HepG2 (cell line): ENCODE measurements around the gene GNB1. TPM values are rescaled to one million over a fixed set of nuclear protein-coding genes. Genes with fewer than 3 reads are reported as not detected.
A peak's percentile ranks its signal among the peaks of the same experiment; 100 is the strongest.

Experiments used
- ATF7 ChIP-seq, 2 experiments: fragments of 450-650 bp in 1 of 2; sonication (generic) in 1 of 2; formaldehyde crosslinking in 1 of 2; IDR thresholded peaks; 2 replicates each; pipeline versions ENCODE4 v1.4.0 to v1.6.1; 2016 to 2020; ENCODE audit warnings: antibody characterized with exemption in 1 of 2, mild to moderate bottlenecking in 1 of 2, missing genetic modification reagents in 1 of 2
- CBX5 ChIP-seq: sonication (generic); formaldehyde crosslinking; IDR thresholded peaks from 2 replicates; pipeline ENCODE4 v1.4.0; 2020; ENCODE audit warnings: missing genetic modification reagents, borderline replicate concordance
- CEBPB ChIP-seq: IDR thresholded peaks from 2 replicates; pipeline ENCODE4 v1.6.1; 2011; ENCODE audit warnings: low read depth, low read length, improper control_type of control experiment, borderline replicate concordance
- EP300 ChIP-seq, 3 experiments: sonication (generic) in 1 of 3; formaldehyde crosslinking in 1 of 3; IDR thresholded peaks; 2 replicates each; pipeline versions ENCODE4 v1.5.1 to v1.6.1; 2011 to 2020; ENCODE audit warnings: low read depth in 2 of 3, low read length in 2 of 3, borderline replicate concordance in 1 of 3, improper control_type of control experiment in 1 of 3, mild to moderate bottlenecking in 1 of 3, missing genetic modification reagents in 1 of 3, moderate library complexity in 1 of 3
- ESRRA ChIP-seq: sonication (generic); formaldehyde crosslinking; IDR thresholded peaks from 2 replicates; pipeline ENCODE4 v1.5.1; 2020; ENCODE audit warnings: mild to moderate bottlenecking, low read depth, missing genetic modification reagents
- ETV6 ChIP-seq: sonication (generic); formaldehyde crosslinking; conservative IDR thresholded peaks from 2 replicates; pipeline ENCODE4 v1.4.0; 2020; ENCODE audit warnings: missing genetic modification reagents
- RELA ChIP-seq: sonication (generic); formaldehyde crosslinking; IDR thresholded peaks from 2 replicates; pipeline ENCODE4 v1.4.0; 2020; ENCODE audit warnings: missing genetic modification reagents
- SAP130 ChIP-seq: IDR thresholded peaks from 2 replicates; pipeline ENCODE4 v1.6.1; 2016; ENCODE audit warnings: low read depth
- SNAPC2 ChIP-seq: sonication (generic); formaldehyde crosslinking; IDR thresholded peaks from 2 replicates; pipeline ENCODE4 v1.8.1; 2022; ENCODE audit warnings: mild to moderate bottlenecking, missing genetic modification reagents
- SOX6 ChIP-seq, 2 experiments: fragments of 450-650 bp in 1 of 2; sonication (generic) in 1 of 2; formaldehyde crosslinking in 1 of 2; IDR thresholded peaks; 2 replicates each; pipeline versions ENCODE4 v1.4.0 to v1.6.1; 2017 to 2020; ENCODE audit warnings: antibody characterized with exemption in 1 of 2, mild to moderate bottlenecking in 1 of 2, missing genetic modification reagents in 1 of 2
- SP5 ChIP-seq: IDR thresholded peaks from 2 replicates; pipeline ENCODE4 v1.6.1; 2016; ENCODE audit warnings: low read depth, borderline replicate concordance
- TBX2 ChIP-seq: sonication (generic); formaldehyde crosslinking; IDR thresholded peaks from 2 replicates; pipeline ENCODE4 v1.5.0; 2020; ENCODE audit warnings: missing genetic modification reagents, mild to moderate bottlenecking, borderline replicate concordance
- ZBTB2 ChIP-seq: sonication (generic); formaldehyde crosslinking; IDR thresholded peaks from 2 replicates; pipeline ENCODE4 v1.8.0; 2022; ENCODE audit warnings: low read depth, missing genetic modification reagents
- ZBTB21 ChIP-seq: sonication (generic); formaldehyde crosslinking; IDR thresholded peaks from 2 replicates; pipeline ENCODE4 v1.4.0; 2020; ENCODE audit warnings: missing genetic modification reagents
- ZC3H13 ChIP-seq: sonication (generic); formaldehyde crosslinking; IDR thresholded peaks from 2 replicates; pipeline ENCODE4 v1.8.1; 2023; ENCODE audit warnings: mild to moderate bottlenecking, missing genetic modification reagents, moderate library complexity
- ZNF180 ChIP-seq: sonication (generic); formaldehyde crosslinking; IDR thresholded peaks from 2 replicates; pipeline ENCODE4 v1.4.0; 2020; ENCODE audit warnings: low read depth, missing genetic modification reagents, borderline replicate concordance
- ZNF30 ChIP-seq: sonication (generic); formaldehyde crosslinking; IDR thresholded peaks from 2 replicates; pipeline ENCODE4 v1.5.0; 2020; ENCODE audit warnings: mild to moderate bottlenecking, missing genetic modification reagents
- ZNF614 ChIP-seq: IDR thresholded peaks from 2 replicates; pipeline ENCODE4 v1.6.1; 2018; ENCODE audit warnings: missing biosample characterization, missing genetic modification reagents, inconsistent platforms, borderline replicate concordance
- ZNF629 ChIP-seq: sonication (generic); formaldehyde crosslinking; conservative IDR thresholded peaks from 2 replicates; pipeline ENCODE4 v1.5.0; 2020; ENCODE audit warnings: missing genetic modification reagents
- polyA plus RNA-seq, 8 experiments: library from polyadenylated mRNA; depleted of rRNA in 3 of 8; stranded (reverse) in 7 of 8; unstranded in 1 of 8; fragments of >200 nt; fragmentation: Illumina TruSeq in 4 of 8; extraction: Trizol in 4 of 8; gene quantifications; 2 replicates each; pipeline versions ENCODE4 v1.2.1 to v1.2.3, GENCODE V29; 2011 to 2016; ENCODE audit warnings: low read depth in 4 of 8, missing spikeins in 1 of 8, mixed read lengths in 1 of 8; ENCODE audit not compliant: insufficient read depth in 1 of 8
- total RNA-seq, 5 experiments: library from RNA; depleted of rRNA; stranded (reverse); fragments of >200 nt; fragmentation: Illumina TruSeq; extraction: Trizol; gene quantifications; 2 replicates each; pipeline ENCODE4 v1.2.3, GENCODE V29; 2016; ENCODE audit warnings: low read depth in 1 of 5
- TF ChIP-seq, protein P1 (sequence below): sonication (generic); formaldehyde crosslinking; IDR thresholded peaks from 2 replicates; pipeline ENCODE4 v1.5.1; 2020; ENCODE audit warnings: mild to moderate bottlenecking, missing genetic modification reagents

The GNB1 gene
- total and polyA plus RNA-seq, 2 of the 13 experiments (the other 11 are each of a cell fraction or from before 2014, with no cell fraction given), result 66.2 to 327 TPM

DNA sequence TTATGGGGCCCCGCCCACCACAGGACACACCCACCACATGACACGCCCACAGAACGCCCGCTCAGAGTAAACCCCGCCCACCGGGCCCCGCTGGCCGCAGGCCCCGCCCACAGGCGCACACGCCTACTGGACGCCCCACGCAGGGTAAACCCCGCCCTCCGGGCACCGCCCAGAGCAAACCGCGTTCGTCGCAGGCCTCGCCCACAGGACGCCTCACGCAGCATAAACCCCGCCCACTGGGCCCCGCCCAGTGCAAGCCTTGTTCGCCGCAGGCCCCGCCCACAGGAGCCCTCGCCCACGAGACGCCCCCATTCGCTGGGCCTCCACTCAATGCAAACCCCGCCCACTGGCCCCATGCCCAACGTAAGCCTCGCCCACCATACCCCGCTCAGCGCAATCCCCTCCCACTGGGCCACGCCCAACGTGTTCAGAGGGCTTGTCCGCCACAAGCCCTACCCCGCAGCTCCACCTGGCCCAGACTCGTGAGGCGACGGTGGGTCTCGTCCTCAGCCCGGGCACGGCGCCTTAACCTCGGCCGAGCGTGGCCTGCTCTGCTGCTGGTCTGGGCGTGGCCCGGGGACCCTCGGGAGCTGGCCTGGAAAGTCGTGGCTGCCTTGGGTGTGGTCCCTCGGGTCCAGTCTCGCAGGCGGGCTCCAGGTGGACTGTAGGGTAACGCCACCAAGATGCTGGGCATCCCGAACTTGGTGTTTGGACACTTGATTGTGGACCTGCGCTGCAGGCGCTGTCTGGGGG is 28.6 kb upstream of the GNB1 start (continued):
- TF ChIP-seq ZNF614 (CRISPR knock-in tag) (no peak; the same call in 1 of the 2 replicates), ZNF629 (CRISPR knock-in tag) (0 out of 2 replicates have a peak, but pooled peaks have one; percentile 27), CBX5 (CRISPR knock-in tag) (0 out of 2 replicates have a peak, but pooled peaks have one; percentile 36), EP300 (IDR thresholded peaks at IDR 0.05; ENCODE audit: low read depth in 2 of 2, low read length in 2 of 2) (no peak), EP300 (CRISPR knock-in tag; IDR thresholded peaks at IDR 0.05; ENCODE audit: borderline replicate concordance) (no peak), SAP130 (CRISPR knock-in tag) (peak; percentile 76), CEBPB (peak; percentile 40; the same call in 1 of the 2 replicates), ZNF180 (no peak), SNAPC2 (CRISPR knock-in tag) (no peak), RELA (CRISPR knock-in tag) (no peak), ESRRA (CRISPR knock-in tag) (no peak), SOX6 (IDR thresholded peaks at IDR 0.05) (no peak), SOX6 (CRISPR knock-in tag; IDR thresholded peaks at IDR 0.05) (peak; percentile 59), ZNF30 (CRISPR knock-in tag) (no peak), ETV6 (CRISPR knock-in tag) (0 out of 2 replicates have a peak, but pooled peaks have one; percentile 51), ZBTB21 (CRISPR knock-in tag) (no peak), ZC3H13 (peak; percentile 77; the same call in 1 of the 2 replicates), SP5 (CRISPR knock-in tag) (peak; percentile 84), TBX2 (CRISPR knock-in tag) (peak; percentile 37), ZBTB2 (peak; percentile 25; the same call in 1 of the 2 replicates), ATF7 (IDR thresholded peaks at IDR 0.05) (no peak), ATF7 (CRISPR knock-in tag; IDR thresholded peaks at IDR 0.05) (no peak)
- TF ChIP-seq, protein P1, sequence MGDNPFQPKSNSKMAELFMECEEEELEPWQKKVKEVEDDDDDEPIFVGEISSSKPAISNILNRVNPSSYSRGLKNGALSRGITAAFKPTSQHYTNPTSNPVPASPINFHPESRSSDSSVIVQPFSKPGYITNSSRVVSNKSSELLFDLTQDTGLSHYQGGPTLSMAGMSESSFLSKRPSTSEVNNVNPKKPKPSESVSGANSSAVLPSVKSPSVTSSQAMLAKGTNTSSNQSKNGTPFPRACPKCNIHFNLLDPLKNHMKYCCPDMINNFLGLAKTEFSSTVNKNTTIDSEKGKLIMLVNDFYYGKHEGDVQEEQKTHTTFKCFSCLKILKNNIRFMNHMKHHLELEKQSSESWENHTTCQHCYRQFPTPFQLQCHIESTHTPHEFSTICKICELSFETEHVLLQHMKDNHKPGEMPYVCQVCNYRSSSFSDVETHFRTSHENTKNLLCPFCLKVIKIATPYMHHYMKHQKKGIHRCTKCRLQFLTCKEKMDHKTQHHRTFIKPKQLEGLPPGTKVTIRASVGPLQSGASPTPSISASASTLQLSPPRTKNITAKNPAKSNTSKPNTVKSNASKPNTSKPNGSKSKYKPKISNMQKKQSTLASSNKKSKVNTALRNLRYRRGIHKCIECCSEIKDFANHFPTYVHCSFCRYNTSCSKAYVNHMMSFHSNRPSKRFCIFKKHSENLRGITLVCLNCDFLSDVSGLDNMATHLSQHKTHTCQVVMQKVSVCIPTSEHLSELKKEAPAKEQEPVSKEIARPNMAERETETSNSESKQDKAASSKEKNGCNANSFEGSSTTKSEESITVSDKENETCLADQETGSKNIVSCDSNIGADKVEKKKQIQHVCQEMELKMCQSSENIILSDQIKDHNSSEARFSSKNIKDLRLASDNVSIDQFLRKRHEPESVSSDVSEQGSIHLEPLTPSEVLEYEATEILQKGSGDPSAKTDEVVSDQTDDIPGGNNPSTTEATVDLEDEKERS, result 0 out of 2 replicates have a peak, but pooled peaks have one; percentile 13
